NCI-H1436 (cell line): Measurements from ENCODE around the gene C11orf54.

Experiments
- DNase-seq: peaks from one replicate; lab custom pipeline; 2025; lab: John Stamatoyannopoulos, UW

Gene C11orf54

GRCh38 chr11:93741094-93741881 is at the start of gene C11orf54, which contains the start of gene TAF1D:
Gene C11orf54, plus strand, starts transcription at chr11:93741672. Its CDS starts 5,722 bp downstream, at chr11:93747394.
Gene TAF1D, minus strand, starts transcription at chr11:93741495. Its CDS starts 2,191 bp downstream, at chr11:93739304.
- DNase-seq, result peak; percentile 98

DNA sequence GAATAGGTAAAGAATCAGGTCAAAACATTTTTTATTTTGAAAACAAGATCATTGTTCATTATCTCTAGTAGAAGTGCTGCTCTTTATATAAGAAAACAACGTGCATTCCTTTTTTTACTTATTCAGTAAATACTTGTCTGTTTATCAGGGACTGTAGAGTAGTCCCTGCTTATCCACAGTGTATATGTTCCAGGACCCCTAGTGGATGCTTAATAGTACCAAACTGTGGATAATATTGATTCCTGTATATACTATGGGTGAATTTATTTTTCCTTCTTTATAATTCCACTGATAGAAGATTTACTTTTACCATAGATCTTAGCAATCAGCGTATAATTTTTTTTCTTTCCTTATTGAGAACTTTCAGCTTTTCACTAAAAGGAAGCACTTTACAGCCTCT is 47.4 kb upstream of the C11orf54 start:
- no peak for DNase-seq

DNA sequence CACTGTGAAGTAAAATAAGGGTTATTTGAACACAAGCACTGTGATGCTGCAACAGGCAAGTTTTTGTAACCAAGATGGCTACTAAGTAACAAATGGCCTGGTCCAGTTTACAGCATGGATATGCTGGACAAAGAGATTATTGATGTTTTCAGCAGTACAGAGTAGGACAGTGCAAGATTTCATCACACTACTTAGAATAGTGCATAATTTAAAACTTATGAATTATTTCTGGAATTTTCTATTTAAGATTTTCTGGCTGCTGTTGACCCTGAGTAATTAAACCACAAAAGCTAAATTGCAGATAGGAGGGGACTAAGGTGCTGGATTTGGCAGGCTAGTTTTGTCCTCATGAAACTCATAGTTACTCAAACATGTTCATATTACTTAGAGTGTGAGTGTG is 46.9 kb upstream of the C11orf54 start:
- no peak for DNase-seq

DNA sequence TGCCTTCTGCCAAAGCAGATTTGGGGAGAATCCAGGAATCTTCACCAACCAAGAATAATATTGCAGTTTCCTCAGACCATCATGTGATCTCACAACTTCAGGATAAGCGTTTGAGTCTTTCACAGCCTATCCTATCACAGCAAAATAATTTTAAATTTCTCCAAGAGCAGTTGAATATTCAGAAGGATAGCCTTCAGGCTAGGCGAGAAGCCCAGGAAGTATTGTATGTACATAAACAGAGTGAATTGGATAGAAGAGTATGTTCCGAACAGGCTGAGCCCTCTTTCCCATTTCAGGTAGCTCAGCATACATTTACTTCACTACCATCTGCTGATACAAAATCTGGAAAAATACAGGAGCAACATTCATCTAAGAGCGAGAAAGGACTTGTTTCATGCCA is 43.9 kb upstream of the C11orf54 start:
- no peak for DNase-seq

GRCh38 chr11:93700830-93701229 is 40.6 kb upstream of the C11orf54 start:
- DNase-seq, result no peak

DNA sequence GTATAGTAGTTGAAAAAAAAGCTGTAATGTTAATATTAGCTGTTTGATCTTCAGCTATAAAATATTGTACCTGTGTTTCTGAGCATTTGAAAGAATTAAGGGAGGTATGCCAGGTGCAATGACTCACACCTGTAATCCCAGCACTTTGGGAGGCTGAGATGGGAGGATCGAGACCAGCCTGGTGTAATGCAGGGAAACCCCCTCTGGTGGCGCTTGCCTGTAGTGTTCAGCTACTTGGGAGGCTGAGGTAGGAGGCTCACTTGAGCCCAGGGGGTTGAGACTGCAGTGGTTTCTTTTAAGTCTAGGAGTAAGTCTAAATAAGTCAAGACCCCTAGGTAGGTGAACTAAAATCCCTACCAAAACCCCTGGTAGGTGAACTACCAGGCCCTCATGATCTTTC is 37.2 kb upstream of the C11orf54 start:
- no peak for DNase-seq

DNA sequence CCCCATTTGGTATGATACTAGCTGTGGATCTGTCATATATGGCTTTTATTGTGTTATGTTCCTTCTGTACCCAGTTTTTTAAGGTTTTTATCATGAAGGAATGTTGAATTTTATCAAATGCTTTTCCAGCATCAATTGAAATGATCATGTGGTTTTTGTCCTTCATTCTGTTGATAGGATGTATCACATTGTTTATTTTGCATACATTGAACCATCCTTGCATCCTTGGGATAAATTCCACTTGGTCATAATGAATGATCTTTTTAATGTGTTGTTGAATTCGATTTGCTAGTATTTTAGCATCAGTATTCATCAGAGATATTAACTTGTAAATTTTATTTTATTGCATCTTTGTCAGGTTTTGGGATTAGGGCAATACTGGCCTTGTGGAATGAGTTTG is 31.2 kb upstream of the C11orf54 start:
- no peak for DNase-seq

- no peak for DNase-seq
These were observed 28.8 kb upstream of the C11orf54 start for GRCh38 chr11:93712678-93713077.

DNA sequence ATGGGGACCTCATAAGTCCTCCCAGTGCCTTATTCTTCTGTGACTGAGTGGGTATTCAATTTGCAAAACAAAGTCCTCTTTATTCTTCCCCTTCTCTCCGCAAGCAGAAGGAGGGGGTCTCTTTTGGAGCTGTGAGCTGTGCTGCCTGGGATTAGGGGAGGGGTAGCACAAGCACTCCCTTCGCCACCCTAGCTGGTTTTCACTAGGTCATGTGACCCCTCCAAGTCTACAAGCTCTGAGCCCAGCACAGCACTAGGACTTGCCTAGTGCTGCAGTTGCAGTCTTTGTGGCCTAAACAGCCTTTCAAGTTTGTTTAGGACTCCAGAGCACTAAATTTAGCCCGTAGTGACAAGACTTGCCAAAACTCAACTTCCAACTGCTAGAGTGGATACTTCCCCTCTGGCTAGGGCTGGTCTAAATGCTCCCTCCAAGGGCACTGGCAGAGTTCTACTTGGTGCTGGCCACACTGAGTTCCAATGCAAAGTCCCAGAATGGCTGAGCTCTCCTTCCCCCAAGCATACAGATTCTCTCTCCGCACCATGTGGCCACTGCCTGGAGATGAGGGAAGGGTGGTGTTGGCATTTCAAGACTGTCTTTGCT is 25.6 kb upstream of the C11orf54 start:
- DNase-seq, result no peak

GRCh38 chr11:93717501-93717900 is 24.0 kb upstream of the C11orf54 start:
- DNase-seq, result no peak

GRCh38 chr11:93718057-93718563 is 23.4 kb upstream of the C11orf54 start:
- DNase-seq, result no peak

- DNase-seq, result no peak
These were observed 22.2 kb upstream of the C11orf54 start for GRCh38 chr11:93719310-93719709.

- no peak for DNase-seq
These were observed 20.9 kb upstream of the C11orf54 start for GRCh38 chr11:93720522-93720921.

GRCh38 chr11:93724089-93724488 is 17.4 kb upstream of the C11orf54 start:
- DNase-seq, result no peak

- DNase-seq, result no peak
These were observed 13.3 kb upstream of the C11orf54 start for GRCh38 chr11:93727985-93728791.

DNA sequence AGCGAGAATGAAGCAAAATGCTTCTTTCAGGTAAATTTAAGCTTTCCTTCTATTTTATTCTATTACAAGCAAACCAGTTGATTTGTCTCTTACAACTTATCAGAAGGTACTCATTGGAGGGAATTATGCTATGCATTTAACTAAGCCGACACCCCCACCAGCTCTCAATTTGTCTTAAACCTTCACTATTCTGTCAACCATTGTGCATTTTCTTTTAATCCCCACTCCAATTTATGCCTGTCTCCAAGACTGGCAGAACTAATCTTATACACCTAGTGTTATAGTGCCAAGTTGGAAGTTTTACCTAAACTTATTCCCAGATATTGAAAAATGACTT is 12.7 kb upstream of the C11orf54 start:
- no peak for DNase-seq

GRCh38 chr11:93729129-93729616 is 12.3 kb upstream of the C11orf54 start:
- no peak for DNase-seq

- no peak for DNase-seq
These were observed 11.1 kb upstream of the C11orf54 start for GRCh38 chr11:93730108-93731107.

DNA sequence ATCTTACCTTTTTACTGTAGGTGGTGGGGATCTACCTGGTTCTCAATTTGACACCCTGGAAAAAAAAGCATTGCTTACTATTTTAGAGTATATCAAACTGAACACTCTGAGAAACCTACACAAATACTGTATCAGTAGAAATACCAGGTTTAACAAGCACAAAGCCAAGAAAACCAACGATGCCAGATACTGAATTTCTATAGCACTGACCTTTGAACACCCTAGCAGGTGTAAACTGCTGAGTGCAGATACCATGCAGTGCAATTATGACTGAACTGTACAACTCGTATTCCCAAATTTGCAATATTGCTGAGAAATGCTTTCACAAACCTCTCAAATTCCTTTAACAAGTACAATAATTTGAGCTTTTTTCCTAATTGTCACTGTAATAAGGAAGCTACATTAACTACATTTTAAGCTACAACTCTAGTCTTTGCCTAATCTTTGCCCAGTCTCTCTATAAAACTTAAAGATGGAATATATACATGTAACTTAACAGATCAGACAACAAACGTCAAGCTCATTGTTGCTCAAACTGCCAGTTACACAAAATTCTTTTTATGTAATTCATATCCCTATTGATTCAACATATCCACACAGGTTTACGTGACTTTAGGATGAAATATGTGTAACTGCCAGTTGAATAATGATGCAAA is 9.1 kb upstream of the C11orf54 start:
- no peak for DNase-seq

DNA sequence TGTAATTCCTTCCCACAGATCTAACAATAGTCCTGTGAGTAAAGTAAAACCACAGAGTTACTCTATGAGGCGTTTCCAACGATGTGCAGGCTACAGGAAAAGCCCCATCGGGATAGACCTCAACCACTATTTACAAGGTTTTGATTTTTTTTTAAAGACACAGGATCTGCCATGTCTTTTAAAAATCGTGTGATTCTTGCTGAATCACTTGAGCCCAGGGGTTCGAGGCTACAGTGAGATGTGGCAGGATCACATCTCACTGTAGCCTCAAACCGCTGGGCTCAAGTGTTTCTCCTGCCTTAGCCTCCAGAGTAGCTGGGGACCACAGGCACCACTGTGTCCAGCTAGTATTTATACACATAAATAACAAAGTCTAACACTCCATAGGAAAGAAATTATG is 8.0 kb upstream of the C11orf54 start:
- no peak for DNase-seq
